A673 (cell line): ENCODE results near the gene DLGAP5. TPM values are rescaled to one million over a fixed set of nuclear protein-coding genes. Genes with fewer than 3 reads are reported as not detected.

Experiments used
- BruUV-seq: library from RNA; stranded (reverse); fragments of 400-500 nt; replicated peaks from 2 replicates; lab custom pipeline; 2021; lab: Mats Ljungman, UMichigan
- CTCF ChIA-PET: fragments of 300-600 bp; sonication (Branson Sonifier 250); formaldehyde crosslinking; loops from one replicate; lab custom pipeline; 2022; ENCODE audit warnings: antibody characterized with exemption; lab: Charles Lee
- POLR2A ChIA-PET: fragments of 300-600 bp; sonication (Branson Sonifier 250); formaldehyde crosslinking; loops from one replicate; lab custom pipeline; 2022; ENCODE audit warnings: antibody characterized with exemption; ENCODE audit not compliant: low non-redundant PET; lab: Charles Lee
- DNase-seq: peaks from one replicate; pipeline ENCODE4 v3.0.0-alpha.2; 2015; ENCODE audit warnings: low spot score
- H3K27ac ChIP-seq: fragments of 200-600 bp; sonication (generic); 2 replicates; pipeline ENCODE4 v1.5.1; 2016; ENCODE audit warnings: mixed run types, low read depth, mild to moderate bottlenecking, mixed read lengths, antibody characterized with exemption, low read length; ENCODE audit not compliant: poor library complexity, severe bottlenecking
- H3K27me3 ChIP-seq: fragments of 200-600 bp; sonication (generic); replicated peaks from 2 replicates; pipeline ENCODE4 v1.6.1; 2017; ENCODE audit warnings: mixed run types, low read depth, mild to moderate bottlenecking, mixed read lengths, antibody characterized with exemption, low read length; ENCODE audit not compliant: insufficient read depth, poor library complexity
- H3K36me3 ChIP-seq: fragments of 200-600 bp; sonication (generic); 2 replicates; pipeline ENCODE4 v1.6.1; 2016; ENCODE audit warnings: mixed run types, mild to moderate bottlenecking, mixed read lengths, antibody characterized with exemption, low read length; ENCODE audit not compliant: insufficient read depth, poor library complexity, severe bottlenecking
- H3K4me1 ChIP-seq: fragments of 200-600 bp; sonication (generic); 2 replicates; pipeline ENCODE4 v1.6.1; 2017; ENCODE audit warnings: mixed run types, mild to moderate bottlenecking, mixed read lengths, antibody characterized with exemption, low read length; ENCODE audit not compliant: insufficient read depth, poor library complexity, severe bottlenecking
- H3K4me3 ChIP-seq: fragments of 200-600 bp; sonication (generic); 2 replicates; pipeline ENCODE4 v1.5.1; 2016; ENCODE audit warnings: low read depth, mixed run types, mild to moderate bottlenecking, mixed read lengths, low read length; ENCODE audit not compliant: poor library complexity, severe bottlenecking
- H3K9me3 ChIP-seq: fragments of 200-600 bp; sonication (generic); 2 replicates; pipeline ENCODE4 v1.6.1; 2016; ENCODE audit warnings: mixed run types, low read depth, mild to moderate bottlenecking, mixed read lengths, antibody characterized with exemption, low read length; ENCODE audit not compliant: poor library complexity, severe bottlenecking
- EZH2 ChIP-seq: fragments of 200-600 bp; sonication (generic); IDR thresholded peaks from 2 replicates; pipeline ENCODE4 v1.6.1; 2017; ENCODE audit warnings: borderline replicate concordance, low read depth, mild to moderate bottlenecking, mixed read lengths, antibody characterized with exemption, low read length; ENCODE audit not compliant: poor library complexity, severe bottlenecking
- intact Hi-C: fragments of 100-400 bp; cut with micrococcal nuclease; formaldehyde crosslinking; loops from one replicate; pipeline ENCODE4 v1.10.0; 2022; ENCODE audit not compliant: unreplicated experiment
- total RNA-seq: library from RNA; stranded (reverse); gene quantifications from 2 replicates; pipeline ENCODE4 v1.2.3, GENCODE V29; 2021
- TF ChIP-seq, protein P1 (sequence below): fragments of 300-800, 200-600 bp; sonication (generic); conservative IDR thresholded peaks from 2 replicates; pipeline ENCODE4 v1.5.1; 2017; ENCODE audit warnings: low read depth, mild to moderate bottlenecking, antibody characterized with exemption, low read length, moderate library complexity, mixed read lengths

DLGAP5 gene
- total RNA-seq, 1 experiment from 2014 or later, result 144 TPM

DNA sequence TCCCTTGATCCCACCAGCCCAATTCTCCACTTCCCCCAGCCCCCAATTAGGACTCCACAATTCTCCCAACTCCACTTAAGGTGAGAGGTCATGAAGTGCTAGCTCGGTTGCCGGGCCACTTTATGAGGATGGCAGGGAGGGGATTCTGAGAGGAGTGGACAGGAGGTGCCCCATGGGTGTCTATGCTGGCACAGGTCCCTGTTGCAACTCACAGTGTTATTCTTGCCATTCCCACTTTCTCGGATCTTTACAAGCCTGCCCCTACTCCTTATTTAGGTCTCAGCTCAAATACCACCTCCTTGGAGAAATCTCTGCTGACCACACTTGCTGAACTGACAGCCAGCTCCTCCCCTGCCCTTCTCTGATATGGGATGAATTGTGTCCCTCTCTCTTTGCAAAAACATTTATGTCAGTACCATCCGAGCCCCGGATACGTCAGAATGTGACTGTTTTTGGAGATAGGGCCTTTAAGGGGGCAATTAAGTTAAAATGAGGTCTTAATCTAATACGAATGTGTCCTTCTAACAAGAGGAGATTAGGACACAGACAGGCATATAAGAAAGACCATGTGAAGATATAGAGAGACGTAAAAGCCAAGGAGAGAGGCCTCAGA, 66.5 kb downstream of the DLGAP5 start:
- no TSS peak for BruUV-seq
- ChIA-PET POLR2A (no interaction called here), CTCF (no interaction called here)
- Histone ChIP-seq H3K27me3 (no peaks in the 10 kb centered on the region), H3K4me3 (no peak overlapping the region), H3K4me1 (peaks cover 11% of the 10 kb centered on the region), H3K27ac (no peak overlapping the region), H3K9me3 (no peaks in the 10 kb centered on the region), H3K36me3 (no peaks in the 10 kb centered on the region)
- intact Hi-C loops, result no loop called here
- TF ChIP-seq, protein P1, sequence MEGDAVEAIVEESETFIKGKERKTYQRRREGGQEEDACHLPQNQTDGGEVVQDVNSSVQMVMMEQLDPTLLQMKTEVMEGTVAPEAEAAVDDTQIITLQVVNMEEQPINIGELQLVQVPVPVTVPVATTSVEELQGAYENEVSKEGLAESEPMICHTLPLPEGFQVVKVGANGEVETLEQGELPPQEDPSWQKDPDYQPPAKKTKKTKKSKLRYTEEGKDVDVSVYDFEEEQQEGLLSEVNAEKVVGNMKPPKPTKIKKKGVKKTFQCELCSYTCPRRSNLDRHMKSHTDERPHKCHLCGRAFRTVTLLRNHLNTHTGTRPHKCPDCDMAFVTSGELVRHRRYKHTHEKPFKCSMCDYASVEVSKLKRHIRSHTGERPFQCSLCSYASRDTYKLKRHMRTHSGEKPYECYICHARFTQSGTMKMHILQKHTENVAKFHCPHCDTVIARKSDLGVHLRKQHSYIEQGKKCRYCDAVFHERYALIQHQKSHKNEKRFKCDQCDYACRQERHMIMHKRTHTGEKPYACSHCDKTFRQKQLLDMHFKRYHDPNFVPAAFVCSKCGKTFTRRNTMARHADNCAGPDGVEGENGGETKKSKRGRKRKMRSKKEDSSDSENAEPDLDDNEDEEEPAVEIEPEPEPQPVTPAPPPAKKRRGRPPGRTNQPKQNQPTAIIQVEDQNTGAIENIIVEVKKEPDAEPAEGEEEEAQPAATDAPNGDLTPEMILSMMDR, result no peak
- no peak for TF ChIP-seq EZH2
- DNase-seq, result no peak

GRCh38 chr14:55123852-55124639, 67.3 kb downstream of the DLGAP5 start:
- no TSS peak for BruUV-seq
- Histone ChIP-seq H3K9me3 (no peaks in the 10 kb centered on the region), H3K27ac (no peak overlapping the region), H3K36me3 (no peaks in the 10 kb centered on the region), H3K4me3 (no peak overlapping the region), H3K27me3 (no peaks in the 10 kb centered on the region), H3K4me1 (peaks cover 11% of the 10 kb centered on the region)
- no peak for TF ChIP-seq EZH2
- TF ChIP-seq, protein P1, result no peak
- ChIA-PET POLR2A (no interaction called here), CTCF (interaction anchor here (0.6 kb wide), 1 partner anchor 34 kb away, joined by 3 read pairs; no protein-coding TSS in a partner anchor)
- intact Hi-C loops, result no loop called here
- DNase-seq, result no peak

DNA sequence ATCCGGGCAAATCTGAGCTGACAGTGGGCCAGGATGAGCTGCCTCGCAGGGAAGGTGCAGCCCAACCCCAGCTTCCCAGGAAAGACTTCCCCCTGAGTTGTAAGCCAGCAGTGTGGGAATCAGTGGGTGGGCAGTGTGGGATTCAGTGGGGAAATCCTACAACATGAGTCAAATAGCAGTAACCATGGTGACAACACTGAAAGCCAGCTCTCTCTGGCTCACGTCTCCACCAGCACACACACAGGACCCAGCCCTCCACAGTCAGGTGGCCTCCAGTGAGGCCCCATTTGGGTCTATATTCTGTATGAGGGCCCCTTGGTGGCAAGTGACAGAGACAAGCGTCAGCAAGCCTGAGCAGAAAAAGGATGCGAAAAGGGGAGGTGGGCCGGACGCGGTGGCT, 68.3 kb downstream of the DLGAP5 start:
- TF ChIP-seq, protein P1, result no peak
- no peak for TF ChIP-seq EZH2
- intact Hi-C loops, result no loop called here
- H3K9me3 ChIP-seq, result no peaks in the 10 kb centered on the region
- no peaks in the 10 kb centered on the region for H3K27me3 ChIP-seq
- peak; percentile 35 for DNase-seq
- no peak overlapping the region for H3K27ac ChIP-seq
- POLR2A ChIA-PET, result no interaction called here
- no peaks in the 10 kb centered on the region for H3K36me3 ChIP-seq
- peaks cover 11% of the 10 kb centered on the region for H3K4me1 ChIP-seq
- BruUV-seq, result no TSS peak
- CTCF ChIA-PET, result no interaction called here
- no peak overlapping the region for H3K4me3 ChIP-seq
